Stimulated activated CD4-positive, alpha-beta T cell treated with anti-CD3 and anti-CD28 coated beads, Interleukin-15, amount 100 ng/mL, for 1 hour (primary cell): ENCODE data around the gene ATP8B3.

Experiments
- DNase-seq, 2 donors: peaks; one replicate each; pipeline ENCODE4 v3.0.0-alpha.2; 2020; ENCODE audit warnings: low read depth in 1 of 2, low spot score in 1 of 2

Gene ATP8B3

GRCh38 chr19:1850809-1851653 is 39.0 kb upstream of the ATP8B3 start:
- no peak for DNase-seq

GRCh38 chr19:1849886-1850398 is 37.9 kb upstream of the ATP8B3 start:
- no peak for DNase-seq

GRCh38 chr19:1849132-1849474 is 37.0 kb upstream of the ATP8B3 start:
- no peak for DNase-seq

GRCh38 chr19:1848399-1849131 is 36.5 kb upstream of the ATP8B3 start, which contains the start of gene REXO1:
REXO1 (minus strand) TSS chr19:1848483; CDS start chr19:1848358, 125 bp downstream.
- peak; percentile 96 for DNase-seq

- no peak for DNase-seq
Observed at GRCh38 chr19:1847684-1848398, 35.8 kb upstream of the ATP8B3 start.

- no peak for DNase-seq
Observed at GRCh38 chr19:1847348-1847683, 35.2 kb upstream of the ATP8B3 start.

- DNase-seq, result no peak
Observed at GRCh38 chr19:1846517-1847204, 34.6 kb upstream of the ATP8B3 start.

GRCh38 chr19:1845642-1846041 is 33.6 kb upstream of the ATP8B3 start:
- no peak for DNase-seq

- DNase-seq, result no peak
Observed at GRCh38 chr19:1845125-1845515, 33.0 kb upstream of the ATP8B3 start.

- DNase-seq, result no peak
Observed at GRCh38 chr19:1844513-1845124, 32.5 kb upstream of the ATP8B3 start.

GRCh38 chr19:1843646-1844394 is 31.7 kb upstream of the ATP8B3 start:
- DNase-seq, result no peak

DNA sequence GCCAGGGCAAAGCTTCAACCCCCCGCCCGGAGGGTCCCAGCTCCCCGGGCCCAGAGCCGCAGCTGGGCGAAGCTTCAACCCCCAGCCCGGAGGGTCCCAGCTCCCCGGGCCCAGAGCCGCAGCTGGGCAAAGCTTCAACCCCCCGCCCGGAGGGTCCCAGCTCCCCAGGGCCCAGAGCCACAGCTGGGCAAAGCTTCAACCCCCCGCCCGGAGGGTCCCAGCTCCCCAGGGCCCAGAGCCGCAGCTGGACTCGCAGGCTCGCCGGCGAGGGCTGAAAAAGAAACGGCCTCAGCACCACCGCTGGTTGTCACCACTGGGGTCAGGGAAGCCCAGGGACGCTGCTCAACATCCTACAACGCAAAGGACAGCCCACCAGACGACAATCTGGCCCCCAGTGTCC is 31.0 kb upstream of the ATP8B3 start:
- no peak for DNase-seq

DNA sequence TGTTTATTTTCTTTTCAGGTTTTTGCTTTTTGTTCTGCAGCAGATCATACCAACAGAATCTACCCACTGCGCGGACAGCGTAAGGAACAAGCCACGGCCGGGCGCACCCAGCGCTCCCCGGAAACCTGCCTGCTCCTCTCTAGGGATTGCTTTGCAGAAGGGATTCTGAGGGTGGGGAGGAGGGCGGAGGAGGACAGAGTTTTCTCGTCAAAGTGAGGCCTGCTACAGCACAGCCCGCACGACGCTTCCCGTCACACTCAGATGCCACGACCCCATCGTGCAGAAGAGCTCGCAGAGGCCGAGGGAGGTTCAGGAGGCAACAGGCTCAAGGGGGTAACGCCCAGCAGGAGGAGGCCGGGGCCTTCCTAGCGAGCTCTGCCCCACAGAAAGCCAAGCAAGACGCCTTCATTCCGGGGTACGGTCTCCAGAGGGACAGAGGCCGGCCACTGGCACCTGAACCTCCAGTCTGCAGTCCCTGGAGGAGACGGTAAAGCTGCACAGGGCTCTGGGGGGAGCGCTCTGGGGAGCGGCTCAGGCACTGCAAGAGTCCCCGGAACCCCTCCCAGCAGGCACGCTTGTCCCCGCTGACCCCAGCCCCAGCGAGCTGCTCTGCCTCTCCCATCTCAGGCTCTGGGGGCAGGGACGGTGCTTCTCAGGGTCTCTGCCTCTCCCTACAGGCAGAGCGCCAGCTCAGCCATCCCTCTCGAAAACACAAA is 29.3 kb upstream of the ATP8B3 start:
- no peak for DNase-seq

DNA sequence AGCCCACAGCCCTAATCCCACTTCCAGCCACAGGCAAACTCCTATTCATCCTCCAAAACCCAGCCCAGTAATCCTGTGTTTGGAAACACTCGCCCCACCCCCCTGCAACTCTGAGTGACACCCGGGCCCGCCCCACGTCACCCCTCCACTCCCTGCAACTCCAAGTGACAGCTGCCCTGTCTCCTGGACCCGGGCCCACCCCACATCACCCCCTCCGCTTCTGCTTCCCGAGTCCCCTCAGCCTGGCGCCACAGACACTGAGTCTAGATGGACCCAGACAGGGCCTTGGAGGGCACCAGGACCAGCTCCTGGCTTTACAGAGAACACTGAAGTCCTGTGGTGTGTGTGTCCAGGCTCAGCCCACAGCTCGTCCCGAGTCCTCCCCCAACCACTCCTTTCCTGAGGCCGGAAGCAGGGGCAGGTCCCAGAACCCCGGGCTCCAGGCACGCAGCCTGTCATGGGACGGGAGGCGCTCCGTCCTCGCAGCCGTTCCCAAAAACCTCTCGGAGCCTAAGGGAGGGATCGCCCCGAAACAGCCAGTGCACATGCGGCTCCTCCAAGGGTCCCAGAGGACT is 28.6 kb upstream of the ATP8B3 start:
- DNase-seq, result no peak

GRCh38 chr19:1839658-1840540 is 27.8 kb upstream of the ATP8B3 start:
- DNase-seq, result no peak

GRCh38 chr19:1837625-1838105 is 25.6 kb upstream of the ATP8B3 start:
- peak in 1 of 2 donors; percentile 49 for DNase-seq

GRCh38 chr19:1837222-1837565 is 25.1 kb upstream of the ATP8B3 start:
- DNase-seq, result no peak
